Duodenal mucosa (tissue), 2 donors: ENCODE data around the gene PDE2A.
"Not testable (repeated sequence)": the region's sequence is repeated elsewhere in the genome, so short reads cannot be mapped to it uniquely, and the experiment has no call there.

Experiments
- H3K27ac ChIP-seq: one replicate; pipeline ENCODE4 v1.7.0; 2013; ENCODE audit warnings: low read depth, low read length
- H3K27me3 ChIP-seq, 2 donors: one replicate each; pipeline ENCODE4 v1.7.0; 2013; ENCODE audit warnings: low read length in 2 of 2, control low read depth in 1 of 2; ENCODE audit not compliant: insufficient read depth in 2 of 2, control insufficient read depth in 1 of 2
- H3K36me3 ChIP-seq, 2 donors: one replicate each; pipeline ENCODE4 v1.7.0; 2013; ENCODE audit warnings: low read length in 2 of 2, control low read depth in 1 of 2; ENCODE audit not compliant: insufficient read depth in 2 of 2, control insufficient read depth in 1 of 2
- H3K4me1 ChIP-seq, 2 donors: one replicate each; pipeline ENCODE4 v1.7.0; 2013; ENCODE audit warnings: low read length in 2 of 2, control low read depth in 1 of 2; ENCODE audit not compliant: insufficient read depth in 2 of 2, control insufficient read depth in 1 of 2
- H3K4me3 ChIP-seq, 2 donors: one replicate each; pipeline ENCODE4 v1.7.0; 2013; ENCODE audit warnings: low read length in 2 of 2, low read depth in 1 of 2
- H3K9ac ChIP-seq, 2 donors: one replicate each; pipeline ENCODE4 v1.7.0; 2013; ENCODE audit warnings: low read length in 2 of 2, low read depth in 1 of 2
- H3K9me3 ChIP-seq, 2 donors: one replicate each; pipeline ENCODE4 v1.7.0; 2013; ENCODE audit warnings: low read length in 2 of 2, control low read depth in 1 of 2; ENCODE audit not compliant: control insufficient read depth in 1 of 2

Gene PDE2A

GRCh38 chr11:72574548-72575460 is 99.4 kb downstream of the PDE2A start:
- H3K27ac ChIP-seq, result no peak overlapping the region

GRCh38 chr11:72573855-72574445 is 100.3 kb downstream of the PDE2A start:
- Histone ChIP-seq H3K36me3 (no peaks in the 10 kb centered on the region), H3K27me3 (peaks cover 0 to 1% of the 10 kb centered on the region in 2 donors), H3K9ac (no peak overlapping the region)

More at GRCh38 chr11:72574548-72575460, 99.4 kb downstream of the PDE2A start:
- H3K27me3 ChIP-seq, result no peaks in the 10 kb centered on the region
- no peaks in the 10 kb centered on the region for H3K9me3 ChIP-seq
- H3K4me1 ChIP-seq, result no peaks in the 10 kb centered on the region
- no peak overlapping the region for H3K9ac ChIP-seq
- no peak overlapping the region for H3K4me3 ChIP-seq
- no peaks in the 10 kb centered on the region for H3K36me3 ChIP-seq

GRCh38 chr11:72573072-72573854 is 101.0 kb downstream of the PDE2A start:
- Histone ChIP-seq H3K36me3 (no peaks in the 10 kb centered on the region), H3K9ac (no peak overlapping the region), H3K4me1 (no peaks in the 10 kb centered on the region), H3K4me3 (no peak overlapping the region), H3K27me3 (peaks cover 0 to 3% of the 10 kb centered on the region in 2 donors), H3K9me3 (no peaks in the 10 kb centered on the region), H3K27ac (no peak overlapping the region)

More at GRCh38 chr11:72573855-72574445, 100.3 kb downstream of the PDE2A start:
- H3K4me1 ChIP-seq, result no peaks in the 10 kb centered on the region
- H3K27ac ChIP-seq, result no peak overlapping the region
- H3K9me3 ChIP-seq, result no peaks in the 10 kb centered on the region
- no peak overlapping the region for H3K4me3 ChIP-seq

- H3K4me1 ChIP-seq, H3K9me3 ChIP-seq, H3K9ac ChIP-seq, H3K27ac ChIP-seq, H3K4me3 ChIP-seq, H3K27me3 ChIP-seq, H3K36me3 ChIP-seq: not testable (repeated sequence)
Observed at GRCh38 chr11:72572540-72572939, 101.7 kb downstream of the PDE2A start.

GRCh38 chr11:72570893-72571661 is 103.1 kb downstream of the PDE2A start:
- Histone ChIP-seq H3K4me1 (no peaks in the 10 kb centered on the region), H3K9me3 (no peaks in the 10 kb centered on the region), H3K27ac (no peak overlapping the region), H3K4me3 (no peak overlapping the region), H3K27me3 (peaks cover 0 to 3% of the 10 kb centered on the region in 2 donors), H3K36me3 (no peaks in the 10 kb centered on the region), H3K9ac (no peak overlapping the region)

GRCh38 chr11:72569966-72570892 is 104.0 kb downstream of the PDE2A start:
- H3K9me3 ChIP-seq, result no peaks in the 10 kb centered on the region
- H3K27me3 ChIP-seq, result peaks cover 0 to 3% of the 10 kb centered on the region in 2 donors
- H3K4me3 ChIP-seq, result no peak overlapping the region
- H3K4me1 ChIP-seq, result no peaks in the 10 kb centered on the region
- H3K9ac ChIP-seq, result no peak overlapping the region
- H3K27ac ChIP-seq, result no peak overlapping the region
- no peaks in the 10 kb centered on the region for H3K36me3 ChIP-seq

- Histone ChIP-seq H3K4me3 (no peak overlapping the region), H3K27me3 (peaks cover 1 to 3% of the 10 kb centered on the region in 2 donors), H3K9me3 (no peaks in the 10 kb centered on the region), H3K9ac (no peak overlapping the region), H3K4me1 (no peaks in the 10 kb centered on the region), H3K27ac (no peak overlapping the region), H3K36me3 (no peaks in the 10 kb centered on the region)
Observed at GRCh38 chr11:72568861-72569260, 105.4 kb downstream of the PDE2A start.

GRCh38 chr11:72562431-72562830 is 111.8 kb downstream of the PDE2A start:
- no peak overlapping the region for H3K4me3 ChIP-seq
- no peaks in the 10 kb centered on the region for H3K4me1 ChIP-seq
- H3K27ac ChIP-seq, result no peak overlapping the region
- no peaks in the 10 kb centered on the region for H3K36me3 ChIP-seq
- H3K9ac ChIP-seq, result no peak overlapping the region
- peaks cover 0 to 5% of the 10 kb centered on the region in 2 donors for H3K27me3 ChIP-seq
- H3K9me3 ChIP-seq, result no peaks in the 10 kb centered on the region

GRCh38 chr11:72561856-72562255 is 112.4 kb downstream of the PDE2A start:
- no peaks in the 10 kb centered on the region for H3K4me1 ChIP-seq
- no peaks in the 10 kb centered on the region for H3K9me3 ChIP-seq

More at GRCh38 chr11:72561856-72562255, 112.4 kb downstream of the PDE2A start:
- Histone ChIP-seq H3K27ac (no peak overlapping the region), H3K9ac (no peak overlapping the region), H3K27me3 (peaks cover 0 to 5% of the 10 kb centered on the region in 2 donors), H3K4me3 (no peak overlapping the region), H3K36me3 (no peaks in the 10 kb centered on the region)
